Thyroid gland (tissue), 4 donors: ENCODE results near the gene ZNF467. TPM values are rescaled to one million over a fixed set of nuclear protein-coding genes. Genes with fewer than 3 reads are reported as not detected.

Experiments used
- DNase-seq, 2 donors: peaks; one replicate each; pipeline ENCODE4 v3.0.0-alpha.2; 2019
- H3K27ac ChIP-seq, 3 donors: fragments of 200-600 bp; sonication (generic); 1 replicate in 2 of 3; 2 replicates in 1 of 3; pipeline ENCODE4 v1.5.1; 2016 to 2019; ENCODE audit warnings: mild to moderate bottlenecking in 1 of 3, moderate library complexity in 1 of 3
- H3K27me3 ChIP-seq: fragments of 200-600 bp; sonication (generic); one replicate; pipeline ENCODE4 v1.5.1; 2019
- H3K36me3 ChIP-seq, 2 donors: fragments of 200-600 bp; sonication (generic); one replicate each; pipeline ENCODE4 v1.5.1; 2016 to 2019
- H3K4me1 ChIP-seq, 2 donors: fragments of 200-600 bp; sonication (generic); one replicate each; pipeline ENCODE4 v1.5.1; 2017 to 2019
- H3K4me3 ChIP-seq, 3 donors: fragments of 200-600 bp; sonication (generic); replicated peaks in 1 of 3; 1 replicate in 2 of 3; 2 replicates in 1 of 3; pipeline ENCODE4 v1.5.1; 2016; ENCODE audit warnings: mild to moderate bottlenecking in 1 of 3
- H3K9me3 ChIP-seq: fragments of 200-600 bp; sonication (generic); one replicate; pipeline ENCODE4 v1.5.1; 2017
- CTCF ChIP-seq, 6 experiments: fragments of 200-600 bp in 3 of 6; fragments of 450-650 bp in 3 of 6; sonication (generic) in 3 of 6; IDR thresholded peaks; one replicate each; pipeline ENCODE4 v1.5.1; 2016 to 2019; ENCODE audit warnings: antibody characterized with exemption in 6 of 6, mild to moderate bottlenecking in 2 of 6, inconsistent platforms in 1 of 6, moderate library complexity in 1 of 6
- POLR2A ChIP-seq, 2 donors: fragments of 450-650 bp; IDR thresholded peaks; one replicate each; pipeline ENCODE4 v1.6.1; 2017; ENCODE audit warnings: antibody characterized with exemption in 2 of 2, mild to moderate bottlenecking in 2 of 2, moderate library complexity in 1 of 2
- WGBS, 2 donors: methylation state at CpG; one replicate each; pipeline ENCODE4 v1.1.5; 2017; 5-methylcytosine and 5-hydroxymethylcytosine counted together
- intact Hi-C: fragments of 100-400 bp; cut with DNase I; formaldehyde crosslinking; loops from one replicate; pipeline ENCODE4 v1.15.1; 2023
- total RNA-seq, 4 donors: library from RNA; depleted of rRNA; stranded (reverse); fragments of >200 nt; gene quantifications; one replicate each; pipeline ENCODE4 v1.2.3, GENCODE V29; 2016

Gene ZNF467
- total RNA-seq, 4 donors from 2014 or later, result 11.8 to 18.8 (median 15.5) TPM

GRCh38 chr7:149806726-149807125, 33.3 kb upstream of the ZNF467 start:
- peaks cover 0 to 12% of the 10 kb centered on the region in 2 donors for H3K4me1 ChIP-seq
- H3K27me3 ChIP-seq, result no peaks in the 10 kb centered on the region
- H3K4me3 ChIP-seq, result no peak overlapping the region
- DNase-seq, result peak; percentile 44 to 46
- no peaks in the 10 kb centered on the region for H3K9me3 ChIP-seq
- no peak for TF ChIP-seq CTCF (IDR thresholded peaks at IDR 0.05)
- TF ChIP-seq POLR2A (IDR thresholded peaks at IDR 0.05), result no peak
- H3K36me3 ChIP-seq, result no peaks in the 10 kb centered on the region
- no peak overlapping the region for H3K27ac ChIP-seq
- intact Hi-C loops, result no loop called here
- 44 to 47% methylated on average over 11 to 15 of the region's 16 CpGs for WGBS, 2 donors

DNA sequence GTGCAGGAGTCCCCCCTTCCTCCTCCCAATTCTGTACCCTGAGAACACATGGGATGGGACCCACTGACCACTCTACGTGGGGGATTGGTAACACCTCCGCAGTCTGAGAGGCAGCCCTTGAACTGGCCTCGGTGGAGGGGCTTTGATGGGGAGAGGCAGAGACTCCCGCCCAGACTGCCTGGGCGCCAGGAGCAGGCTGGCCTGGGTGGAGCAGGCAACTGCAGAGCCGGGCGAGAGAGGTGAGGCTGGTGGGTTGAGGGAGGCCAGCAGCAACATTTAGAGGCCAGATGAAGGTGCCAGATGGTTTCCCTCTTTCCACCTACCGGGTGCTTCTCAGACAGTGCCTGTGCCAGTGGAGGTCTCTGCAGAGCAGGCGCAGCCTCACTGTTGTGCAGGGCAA, 30.7 kb upstream of the ZNF467 start:
- WGBS, 2 donors, result 86 to 87% methylated on average over 9 of the region's 9 CpGs
- Histone ChIP-seq H3K9me3 (no peaks in the 10 kb centered on the region), H3K27me3 (no peaks in the 10 kb centered on the region), H3K4me1 (peaks cover 0 to 8% of the 10 kb centered on the region in 2 donors), H3K27ac (no peak overlapping the region), H3K4me3 (no peak overlapping the region), H3K36me3 (no peaks in the 10 kb centered on the region)
- intact Hi-C loops, result no loop called here
- TF ChIP-seq POLR2A (IDR thresholded peaks at IDR 0.05) (no peak), CTCF (IDR thresholded peaks at IDR 0.05) (no peak)
- DNase-seq, result no peak

DNA sequence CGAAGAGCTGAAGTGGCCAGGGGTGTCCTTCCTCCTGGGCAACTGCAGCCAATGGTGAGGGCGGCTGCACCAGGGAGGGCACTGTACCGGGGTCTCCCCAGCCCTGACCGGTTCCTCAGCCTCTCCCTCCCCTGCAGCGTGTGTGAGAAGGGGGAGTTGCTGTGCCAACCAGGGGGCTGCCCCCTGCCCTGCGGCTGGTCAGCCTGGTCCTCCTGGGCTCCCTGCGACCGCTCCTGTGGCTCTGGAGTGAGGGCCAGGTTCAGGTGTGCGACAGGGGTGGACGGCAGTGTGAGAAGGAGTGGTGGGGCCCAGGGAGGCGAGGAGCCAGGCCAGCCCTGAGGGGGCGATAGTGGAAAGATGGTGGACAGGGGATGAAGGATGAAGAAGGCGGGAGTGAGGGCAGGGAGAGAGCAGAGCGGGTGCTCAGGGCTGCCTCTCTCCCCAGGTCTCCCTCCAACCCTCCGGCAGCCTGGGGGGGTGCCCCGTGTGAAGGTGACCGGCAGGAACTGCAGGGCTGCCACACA, 30.2 kb upstream of the ZNF467 start:
- peaks cover 0 to 6% of the 10 kb centered on the region in 2 donors for H3K4me1 ChIP-seq
- WGBS, 2 donors, result 69 to 82% methylated on average over 12 to 15 of the region's 17 CpGs
- intact Hi-C loops, result no loop called here

GRCh38 chr7:149802966-149803365, 29.6 kb upstream of the ZNF467 start:
- intact Hi-C loops, result no loop called here
- DNase-seq, result no peak
- 80 to 98% methylated on average over 1 to 6 of the region's 12 CpGs for WGBS, 2 donors
- H3K27ac ChIP-seq, result no peak overlapping the region
- H3K4me3 ChIP-seq, result no peak overlapping the region
- H3K9me3 ChIP-seq, result no peaks in the 10 kb centered on the region
- H3K4me1 ChIP-seq, result peaks cover 0 to 6% of the 10 kb centered on the region in 2 donors
- no peaks in the 10 kb centered on the region for H3K36me3 ChIP-seq
- no peaks in the 10 kb centered on the region for H3K27me3 ChIP-seq
- TF ChIP-seq POLR2A (IDR thresholded peaks at IDR 0.05) (no peak), CTCF (IDR thresholded peaks at IDR 0.05) (no peak)

More for the DNA sequence above, 30.2 kb upstream of the ZNF467 start:
- DNase-seq, result no peak
- Histone ChIP-seq H3K9me3 (no peaks in the 10 kb centered on the region), H3K27ac (no peak overlapping the region), H3K4me3 (no peak overlapping the region), H3K27me3 (no peaks in the 10 kb centered on the region), H3K36me3 (no peaks in the 10 kb centered on the region)
- TF ChIP-seq CTCF (IDR thresholded peaks at IDR 0.05), result no peak

- DNase-seq, result no peak
- Histone ChIP-seq H3K9me3 (no peaks in the 10 kb centered on the region), H3K36me3 (no peaks in the 10 kb centered on the region), H3K4me1 (peaks cover 0 to 5% of the 10 kb centered on the region in 2 donors), H3K4me3 (no peak overlapping the region), H3K27ac (no peak overlapping the region), H3K27me3 (no peaks in the 10 kb centered on the region)
- WGBS, 2 donors, result 90 to 97% methylated on average over 2 to 12 of the region's 16 CpGs
- intact Hi-C loops, result no loop called here
- TF ChIP-seq CTCF (IDR thresholded peaks at IDR 0.05) (no peak), POLR2A (IDR thresholded peaks at IDR 0.05) (no peak)
These were observed 28.4 kb upstream of the ZNF467 start for GRCh38 chr7:149801816-149802215.
